GM08714 (cell line): ENCODE results near the gene ARPC5.

Experiments
- H3K4me3 ChIP-seq: fragments of 200-500 bp; sonication (Bioruptor generic); 2 replicates; pipeline ENCODE4 v1.5.1; 2014; ENCODE audit warnings: mild to moderate bottlenecking, low read length, inconsistent platforms
- ZNF274 ChIP-seq: IDR thresholded peaks from 2 replicates; pipeline ENCODE4 v1.6.1; 2012; ENCODE audit warnings: mild to moderate bottlenecking, low read depth, low read length

Gene ARPC5

GRCh38 chr1:183572721-183573120, 62.9 kb downstream of the ARPC5 start:
- TF ChIP-seq ZNF274 = no peak
- no peak overlapping the region for H3K4me3 ChIP-seq

GRCh38 chr1:183571678-183572268, 63.8 kb downstream of the ARPC5 start:
- no peak for TF ChIP-seq ZNF274
- no peak overlapping the region for H3K4me3 ChIP-seq
